22Rv1 (cell line): ENCODE results near the gene OR2V2.
A peak's percentile ranks its signal among the peaks of the same experiment; 100 is the strongest.
"Not testable (repeated sequence)": the region's sequence is repeated elsewhere in the genome, so short reads cannot be mapped to it uniquely, and the experiment has no call there.

Experiments used
- H3K27ac ChIP-seq: fragments of 450-650 bp; 2 replicates; pipeline ENCODE4 v1.5.1; 2017
- ZFX ChIP-seq: fragments of 450-650 bp; IDR thresholded peaks from 2 replicates; pipeline ENCODE4 v1.6.1; 2017; ENCODE audit warnings: antibody characterized with exemption, borderline replicate concordance
- TF ChIP-seq, protein P1 (sequence below): fragments of 450-650 bp; IDR thresholded peaks from 2 replicates; pipeline ENCODE4 v1.5.1; 2017; ENCODE audit warnings: mild to moderate bottlenecking

The OR2V2 gene

DNA sequence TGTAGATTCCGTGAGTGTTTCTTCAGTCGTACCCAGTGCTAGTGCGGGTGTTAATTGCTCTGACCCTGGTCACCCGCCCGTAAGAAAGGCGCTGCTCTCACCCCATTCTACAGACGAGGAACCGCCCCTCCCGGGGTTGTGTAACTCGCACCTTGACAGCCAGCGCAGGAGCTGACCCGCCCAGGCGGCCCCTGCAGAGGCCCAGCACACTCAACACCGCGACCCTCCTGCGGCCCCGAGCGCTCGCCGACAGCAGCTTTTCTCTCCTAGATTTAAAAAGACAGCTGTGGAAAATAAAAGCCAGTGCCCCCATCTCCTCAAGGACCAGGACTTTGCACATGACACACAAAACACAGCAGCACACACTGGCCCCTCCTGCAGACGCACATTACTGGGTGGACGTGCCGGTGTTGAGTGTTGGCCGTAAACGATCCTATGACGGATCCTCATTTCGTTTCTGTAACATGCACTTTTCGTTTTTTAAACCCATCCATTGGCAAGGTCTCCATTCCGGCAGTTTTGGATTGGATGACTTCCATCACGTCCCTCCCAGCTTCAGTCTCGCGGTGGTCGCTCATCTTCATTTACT, 22.9 kb downstream of the OR2V2 start:
- no peak for TF ChIP-seq ZFX
- TF ChIP-seq, protein P1, sequence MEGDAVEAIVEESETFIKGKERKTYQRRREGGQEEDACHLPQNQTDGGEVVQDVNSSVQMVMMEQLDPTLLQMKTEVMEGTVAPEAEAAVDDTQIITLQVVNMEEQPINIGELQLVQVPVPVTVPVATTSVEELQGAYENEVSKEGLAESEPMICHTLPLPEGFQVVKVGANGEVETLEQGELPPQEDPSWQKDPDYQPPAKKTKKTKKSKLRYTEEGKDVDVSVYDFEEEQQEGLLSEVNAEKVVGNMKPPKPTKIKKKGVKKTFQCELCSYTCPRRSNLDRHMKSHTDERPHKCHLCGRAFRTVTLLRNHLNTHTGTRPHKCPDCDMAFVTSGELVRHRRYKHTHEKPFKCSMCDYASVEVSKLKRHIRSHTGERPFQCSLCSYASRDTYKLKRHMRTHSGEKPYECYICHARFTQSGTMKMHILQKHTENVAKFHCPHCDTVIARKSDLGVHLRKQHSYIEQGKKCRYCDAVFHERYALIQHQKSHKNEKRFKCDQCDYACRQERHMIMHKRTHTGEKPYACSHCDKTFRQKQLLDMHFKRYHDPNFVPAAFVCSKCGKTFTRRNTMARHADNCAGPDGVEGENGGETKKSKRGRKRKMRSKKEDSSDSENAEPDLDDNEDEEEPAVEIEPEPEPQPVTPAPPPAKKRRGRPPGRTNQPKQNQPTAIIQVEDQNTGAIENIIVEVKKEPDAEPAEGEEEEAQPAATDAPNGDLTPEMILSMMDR = no peak
- H3K27ac ChIP-seq = no peak overlapping the region

- TF ChIP-seq, protein P1 = no peak
- TF ChIP-seq ZFX = no peak
- H3K27ac ChIP-seq = no peak overlapping the region
Measured at GRCh38 chr5:181170996-181171395, 23.6 kb downstream of the OR2V2 start.

- H3K27ac ChIP-seq = no peak overlapping the region
- no peak for TF ChIP-seq ZFX
- TF ChIP-seq, protein P1 = no peak
Measured at GRCh38 chr5:181171782-181172181, 24.4 kb downstream of the OR2V2 start.

DNA sequence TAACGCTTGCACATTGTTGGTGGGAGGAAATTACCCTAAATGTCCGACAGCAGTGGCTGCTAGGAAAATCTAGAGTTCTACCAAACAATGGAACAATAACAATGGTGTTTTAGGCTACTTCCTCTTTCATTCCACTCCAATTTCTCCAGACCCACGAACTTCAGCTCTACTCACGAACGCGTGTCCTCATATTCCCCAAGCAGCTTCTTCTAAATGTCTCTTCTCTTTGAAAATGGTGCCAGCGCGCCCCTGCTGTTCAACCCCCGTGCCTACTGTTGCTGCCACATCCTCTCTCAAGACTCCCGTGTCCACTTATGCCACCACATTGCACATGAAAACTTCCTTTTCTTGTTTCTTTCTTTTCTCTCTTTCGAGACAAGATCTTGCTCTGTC, 25.6 kb downstream of the OR2V2 start:
- H3K27ac ChIP-seq = peak overlapping the region; percentile 86
- TF ChIP-seq ZFX = no peak
- TF ChIP-seq, protein P1 = peak; percentile 44

DNA sequence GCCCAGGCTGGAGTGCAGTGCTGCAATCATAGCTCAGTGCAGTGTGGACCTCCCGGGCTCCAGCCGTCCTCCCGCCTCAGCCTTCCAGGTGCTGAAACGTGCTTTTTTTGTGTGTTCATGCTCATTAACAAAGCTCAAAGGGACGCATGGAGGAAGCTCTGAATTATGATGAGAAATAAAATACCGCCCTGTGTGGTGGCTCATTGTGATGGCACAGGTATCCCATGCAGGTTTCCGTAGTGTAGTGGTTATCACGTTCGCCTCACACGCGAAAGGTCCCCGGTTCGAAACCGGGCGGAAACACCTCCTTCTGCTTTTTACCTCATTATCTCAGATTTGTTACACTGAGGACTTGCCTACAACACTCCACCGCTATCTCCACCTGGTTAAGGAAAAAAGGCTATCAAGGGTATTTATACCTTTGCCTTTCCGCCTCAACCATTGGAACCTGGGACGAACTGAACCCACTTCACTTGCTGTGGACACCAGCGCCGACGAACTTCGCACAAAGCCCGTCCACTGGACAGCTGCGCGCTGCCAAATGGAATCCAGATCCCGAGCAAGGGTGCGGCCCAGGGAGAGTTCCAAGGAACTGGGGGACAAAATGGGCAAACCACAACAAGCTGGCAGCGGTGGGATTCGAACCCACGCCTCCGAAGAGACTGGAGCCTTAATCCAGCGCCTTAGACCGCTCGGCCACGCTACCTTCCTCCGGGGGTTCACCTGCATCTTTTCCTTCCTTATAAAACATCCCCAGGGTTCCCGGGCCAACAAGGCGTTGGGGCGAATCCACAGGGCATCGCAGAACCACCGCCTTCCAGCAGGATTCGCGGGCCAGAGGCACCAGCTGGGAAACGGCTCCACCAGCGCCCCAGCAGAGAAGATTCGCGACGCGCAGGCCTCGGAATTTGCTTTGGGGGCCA, 26.3 kb downstream of the OR2V2 start:
- H3K27ac ChIP-seq = peak overlapping the region; percentile 86
- no peak for TF ChIP-seq ZFX
- TF ChIP-seq, protein P1 = peak; percentile 10

- no peak for TF ChIP-seq ZFX
- TF ChIP-seq, protein P1 = no peak
- H3K27ac ChIP-seq = no peak overlapping the region
Measured at GRCh38 chr5:181176254-181176952, 29.0 kb downstream of the OR2V2 start.

GRCh38 chr5:181177559-181177958, 30.2 kb downstream of the OR2V2 start:
- H3K27ac ChIP-seq = not testable (repeated sequence)
